Measurements from ENCODE around the gene ICAM2.

DNA sequence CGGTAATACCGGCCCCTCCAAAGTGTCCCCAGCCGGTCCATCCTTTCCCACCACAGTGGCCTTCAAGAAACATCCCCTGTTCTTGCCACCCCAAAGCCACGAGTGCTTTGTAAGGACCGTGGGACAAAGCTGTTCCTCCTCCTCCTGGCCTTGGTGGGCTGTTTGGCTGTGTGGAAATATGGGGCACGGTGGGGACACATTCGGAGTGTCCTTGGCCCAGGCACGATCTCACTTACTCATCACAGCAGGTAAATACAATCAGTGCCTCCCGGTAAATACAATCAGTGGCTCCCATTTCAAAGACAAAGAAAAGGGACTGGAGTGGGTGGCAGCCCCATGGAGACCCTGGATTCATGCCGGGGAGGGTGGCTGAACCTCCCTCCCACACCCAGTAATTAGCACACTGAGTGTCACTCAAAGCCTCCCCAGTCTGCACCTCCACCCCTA lies 58.1 kb downstream of the ICAM2 start:
- TF ChIP-seq, protein P1, sequence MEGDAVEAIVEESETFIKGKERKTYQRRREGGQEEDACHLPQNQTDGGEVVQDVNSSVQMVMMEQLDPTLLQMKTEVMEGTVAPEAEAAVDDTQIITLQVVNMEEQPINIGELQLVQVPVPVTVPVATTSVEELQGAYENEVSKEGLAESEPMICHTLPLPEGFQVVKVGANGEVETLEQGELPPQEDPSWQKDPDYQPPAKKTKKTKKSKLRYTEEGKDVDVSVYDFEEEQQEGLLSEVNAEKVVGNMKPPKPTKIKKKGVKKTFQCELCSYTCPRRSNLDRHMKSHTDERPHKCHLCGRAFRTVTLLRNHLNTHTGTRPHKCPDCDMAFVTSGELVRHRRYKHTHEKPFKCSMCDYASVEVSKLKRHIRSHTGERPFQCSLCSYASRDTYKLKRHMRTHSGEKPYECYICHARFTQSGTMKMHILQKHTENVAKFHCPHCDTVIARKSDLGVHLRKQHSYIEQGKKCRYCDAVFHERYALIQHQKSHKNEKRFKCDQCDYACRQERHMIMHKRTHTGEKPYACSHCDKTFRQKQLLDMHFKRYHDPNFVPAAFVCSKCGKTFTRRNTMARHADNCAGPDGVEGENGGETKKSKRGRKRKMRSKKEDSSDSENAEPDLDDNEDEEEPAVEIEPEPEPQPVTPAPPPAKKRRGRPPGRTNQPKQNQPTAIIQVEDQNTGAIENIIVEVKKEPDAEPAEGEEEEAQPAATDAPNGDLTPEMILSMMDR (IDR thresholded peaks at IDR 0.05) = no peak
- TF ChIP-seq POLR2A (IDR thresholded peaks at IDR 0.05) = no peak

Data from Peyer's patch (tissue), 4 donors.